HepG2 (cell line): ENCODE results near the gene C22orf39. TPM values are rescaled to one million over a fixed set of nuclear protein-coding genes. Genes with fewer than 3 reads are reported as not detected.

Source experiments
- AFF4 ChIP-seq: sonication (generic); formaldehyde crosslinking; IDR thresholded peaks from 2 replicates; pipeline ENCODE4 v1.4.0; 2020; ENCODE audit warnings: missing genetic modification reagents
- ETV5 ChIP-seq: IDR thresholded peaks from 2 replicates; pipeline ENCODE4 v1.6.1; 2018; ENCODE audit warnings: missing biosample characterization, missing genetic modification reagents, inconsistent platforms, borderline replicate concordance
- FIP1L1 ChIP-seq: fragments of 200-400 bp; formaldehyde crosslinking; IDR thresholded peaks from 2 replicates; pipeline ENCODE4 v1.6.1; 2018; ENCODE audit warnings: low read depth, mild to moderate bottlenecking, low read length, moderate library complexity, borderline replicate concordance; ENCODE audit not compliant: insufficient read depth
- FLYWCH1 ChIP-seq: sonication (generic); formaldehyde crosslinking; IDR thresholded peaks from 2 replicates; pipeline ENCODE4 v1.8.1; 2023; ENCODE audit warnings: mild to moderate bottlenecking, missing genetic modification reagents
- KLF13 ChIP-seq: sonication (generic); formaldehyde crosslinking; IDR thresholded peaks from 2 replicates; pipeline ENCODE4 v1.4.0; 2020; ENCODE audit warnings: mild to moderate bottlenecking, missing genetic modification reagents
- KMT2B ChIP-seq: IDR thresholded peaks from 2 replicates; pipeline ENCODE4 v1.6.1; 2016; ENCODE audit warnings: missing genetic modification reagents, missing compliant biosample characterization
- NFYC ChIP-seq: IDR thresholded peaks from 2 replicates; pipeline ENCODE4 v1.6.1; 2016; ENCODE audit warnings: missing genetic modification reagents, missing compliant biosample characterization
- RAD51 ChIP-seq: fragments of 450-650 bp; IDR thresholded peaks from 2 replicates; pipeline ENCODE4 v1.6.1; 2016; ENCODE audit warnings: borderline replicate concordance
- SP2 ChIP-seq: sonication (generic); formaldehyde crosslinking; IDR thresholded peaks from 2 replicates; pipeline ENCODE4 v1.5.1; 2020; ENCODE audit warnings: mild to moderate bottlenecking, missing genetic modification reagents
- SRY ChIP-seq: sonication (generic); formaldehyde crosslinking; IDR thresholded peaks from 2 replicates; pipeline ENCODE4 v1.8.0; 2022; ENCODE audit warnings: mild to moderate bottlenecking, missing genetic modification reagents
- U2AF2 ChIP-seq: fragments of 200-400 bp; formaldehyde crosslinking; IDR thresholded peaks from 2 replicates; pipeline ENCODE4 v1.6.1; 2017; ENCODE audit warnings: low read depth, mild to moderate bottlenecking, low read length
- ZC3H13 ChIP-seq: sonication (generic); formaldehyde crosslinking; IDR thresholded peaks from 2 replicates; pipeline ENCODE4 v1.8.1; 2023; ENCODE audit warnings: mild to moderate bottlenecking, missing genetic modification reagents, moderate library complexity
- ZFY ChIP-seq: sonication (generic); formaldehyde crosslinking; IDR thresholded peaks from 2 replicates; pipeline ENCODE4 v1.4.0; 2020; ENCODE audit warnings: missing genetic modification reagents
- ZMAT3 ChIP-seq: sonication (generic); formaldehyde crosslinking; conservative IDR thresholded peaks from 2 replicates; pipeline ENCODE4 v1.7.0; 2021; ENCODE audit warnings: missing genetic modification reagents
- ZNF264 ChIP-seq: sonication (generic); formaldehyde crosslinking; IDR thresholded peaks from 2 replicates; pipeline ENCODE4 v1.4.0; 2020; ENCODE audit warnings: missing genetic modification reagents
- ZNF550 ChIP-seq: sonication (generic); formaldehyde crosslinking; IDR thresholded peaks from 2 replicates; pipeline ENCODE4 v1.4.0; 2020; ENCODE audit warnings: mild to moderate bottlenecking, missing genetic modification reagents, borderline replicate concordance
- ZNF607 ChIP-seq: sonication (generic); formaldehyde crosslinking; IDR thresholded peaks from 2 replicates; pipeline ENCODE4 v1.5.1; 2020; ENCODE audit warnings: missing genetic modification reagents, mild to moderate bottlenecking, borderline replicate concordance
- ZNF660 ChIP-seq: sonication (generic); formaldehyde crosslinking; IDR thresholded peaks from 2 replicates; pipeline ENCODE4 v1.5.1; 2020; ENCODE audit warnings: mild to moderate bottlenecking, low read depth, missing genetic modification reagents, borderline replicate concordance
- ZNF782 ChIP-seq: sonication (generic); formaldehyde crosslinking; IDR thresholded peaks from 2 replicates; pipeline ENCODE4 v1.4.0; 2020; ENCODE audit warnings: missing genetic modification reagents, mild to moderate bottlenecking, borderline replicate concordance
- ZSCAN20 ChIP-seq: sonication (generic); formaldehyde crosslinking; IDR thresholded peaks from 2 replicates; pipeline ENCODE4 v1.4.0; 2020; ENCODE audit warnings: missing genetic modification reagents, mild to moderate bottlenecking, borderline replicate concordance
- polyA plus RNA-seq, 8 experiments: library from polyadenylated mRNA; depleted of rRNA in 3 of 8; stranded (reverse) in 7 of 8; unstranded in 1 of 8; fragments of >200 nt; fragmentation: Illumina TruSeq in 4 of 8; extraction: Trizol in 4 of 8; gene quantifications; 2 replicates each; pipeline versions ENCODE4 v1.2.1 to v1.2.3, GENCODE V29; 2011 to 2016; ENCODE audit warnings: low read depth in 4 of 8, missing spikeins in 1 of 8, mixed read lengths in 1 of 8; ENCODE audit not compliant: insufficient read depth in 1 of 8
- total RNA-seq, 5 experiments: library from RNA; depleted of rRNA; stranded (reverse); fragments of >200 nt; fragmentation: Illumina TruSeq; extraction: Trizol; gene quantifications; 2 replicates each; pipeline ENCODE4 v1.2.3, GENCODE V29; 2016; ENCODE audit warnings: low read depth in 1 of 5
- TF ChIP-seq, protein P1 (sequence below): sonication (generic); formaldehyde crosslinking; conservative IDR thresholded peaks from 2 replicates; pipeline ENCODE4 v1.8.0; 2022; ENCODE audit warnings: missing genetic modification reagents
- TF ChIP-seq, protein P2 (sequence below): sonication (generic); formaldehyde crosslinking; IDR thresholded peaks from 2 replicates; pipeline ENCODE4 v1.4.0; 2020; ENCODE audit warnings: mild to moderate bottlenecking, missing genetic modification reagents

The C22orf39 gene
- total and polyA plus RNA-seq, 2 of the 13 experiments (the other 11 are each of a cell fraction or from before 2014, with no cell fraction given) = 23.4 to 26.4 TPM

GRCh38 chr22:19479355-19480172 is 32.1 kb upstream of the C22orf39 start, which contains the start of gene CDC45 (continued):
- TF ChIP-seq SP2 (CRISPR knock-in tag) (peak; percentile 76), ZNF607 (CRISPR knock-in tag) (no peak), ZFY (no peak), RAD51 (no peak), AFF4 (CRISPR knock-in tag) (no peak), SRY (CRISPR knock-in tag) (no peak; the same call in 1 of the 2 replicates), FIP1L1 (no peak), ZC3H13 (CRISPR knock-in tag) (no peak), ZNF660 (no peak), ZNF550 (CRISPR knock-in tag) (no peak), ETV5 (CRISPR knock-in tag) (no peak; the same call in 1 of the 2 replicates), KMT2B (CRISPR knock-in tag) (peak; percentile 46; the same call in 1 of the 2 replicates), NFYC (peak; percentile 88), FLYWCH1 (CRISPR knock-in tag) (no peak), ZNF264 (CRISPR knock-in tag) (no peak), ZNF782 (CRISPR knock-in tag) (no peak), ZSCAN20 (no peak), U2AF2 (no peak), ZMAT3 (CRISPR knock-in tag) (0 out of 2 replicates have a peak, but pooled peaks have one; percentile 34), KLF13 (CRISPR knock-in tag) (0 out of 2 replicates have a peak, but pooled peaks have one; percentile 48)
- TF ChIP-seq, protein P1, sequence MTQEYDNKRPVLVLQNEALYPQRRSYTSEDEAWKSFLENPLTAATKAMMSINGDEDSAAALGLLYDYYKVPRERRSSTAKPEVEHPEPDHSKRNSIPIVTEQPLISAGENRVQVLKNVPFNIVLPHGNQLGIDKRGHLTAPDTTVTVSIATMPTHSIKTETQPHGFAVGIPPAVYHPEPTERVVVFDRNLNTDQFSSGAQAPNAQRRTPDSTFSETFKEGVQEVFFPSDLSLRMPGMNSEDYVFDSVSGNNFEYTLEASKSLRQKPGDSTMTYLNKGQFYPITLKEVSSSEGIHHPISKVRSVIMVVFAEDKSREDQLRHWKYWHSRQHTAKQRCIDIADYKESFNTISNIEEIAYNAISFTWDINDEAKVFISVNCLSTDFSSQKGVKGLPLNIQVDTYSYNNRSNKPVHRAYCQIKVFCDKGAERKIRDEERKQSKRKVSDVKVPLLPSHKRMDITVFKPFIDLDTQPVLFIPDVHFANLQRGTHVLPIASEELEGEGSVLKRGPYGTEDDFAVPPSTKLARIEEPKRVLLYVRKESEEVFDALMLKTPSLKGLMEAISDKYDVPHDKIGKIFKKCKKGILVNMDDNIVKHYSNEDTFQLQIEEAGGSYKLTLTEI (CRISPR knock-in tag) = no peak
- TF ChIP-seq, protein P2, sequence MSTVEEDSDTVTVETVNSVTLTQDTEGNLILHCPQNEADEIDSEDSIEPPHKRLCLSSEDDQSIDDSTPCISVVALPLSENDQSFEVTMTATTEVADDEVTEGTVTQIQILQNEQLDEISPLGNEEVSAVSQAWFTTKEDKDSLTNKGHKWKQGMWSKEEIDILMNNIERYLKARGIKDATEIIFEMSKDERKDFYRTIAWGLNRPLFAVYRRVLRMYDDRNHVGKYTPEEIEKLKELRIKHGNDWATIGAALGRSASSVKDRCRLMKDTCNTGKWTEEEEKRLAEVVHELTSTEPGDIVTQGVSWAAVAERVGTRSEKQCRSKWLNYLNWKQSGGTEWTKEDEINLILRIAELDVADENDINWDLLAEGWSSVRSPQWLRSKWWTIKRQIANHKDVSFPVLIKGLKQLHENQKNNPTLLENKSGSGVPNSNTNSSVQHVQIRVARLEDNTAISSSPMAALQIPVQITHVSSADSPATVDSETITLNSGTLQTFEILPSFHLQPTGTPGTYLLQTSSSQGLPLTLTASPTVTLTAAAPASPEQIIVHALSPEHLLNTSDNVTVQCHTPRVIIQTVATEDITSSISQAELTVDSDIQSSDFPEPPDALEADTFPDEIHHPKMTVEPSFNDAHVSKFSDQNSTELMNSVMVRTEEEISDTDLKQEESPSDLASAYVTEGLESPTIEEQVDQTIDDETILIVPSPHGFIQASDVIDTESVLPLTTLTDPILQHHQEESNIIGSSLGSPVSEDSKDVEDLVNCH = no peak
